ENCODE data around the gene KRTAP20-4. TPM values are rescaled to one million over a fixed set of nuclear protein-coding genes. Genes with fewer than 3 reads are reported as not detected.

The KRTAP20-4 gene
- total RNA-seq, 2 donors from 2014 or later = not detected

DNA sequence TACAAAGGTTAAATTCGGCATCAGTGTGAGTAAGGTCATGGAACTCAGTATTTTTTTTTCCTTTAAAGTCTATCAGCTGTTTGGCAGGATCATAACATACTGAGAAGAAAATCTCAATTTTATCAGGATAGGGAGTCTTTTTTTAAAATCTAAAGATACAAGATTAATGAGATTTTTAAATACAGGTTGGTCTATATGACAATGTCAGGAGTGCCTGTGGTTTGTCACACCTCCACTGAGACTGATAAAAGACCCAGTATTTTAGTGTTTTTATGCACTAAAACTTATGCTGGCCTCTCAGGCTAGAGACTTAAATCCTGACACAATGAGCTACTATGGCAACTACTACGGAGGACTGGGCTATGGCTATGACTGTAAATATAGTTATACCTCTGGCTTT, 22.1 kb downstream of the KRTAP20-4 start, which contains the start of gene KRTAP20-3:
KRTAP20-3 (plus strand) TSS at position 301 of the 400 bp plus-strand sequence.
- ATAC-seq (no peak), DNase-seq (no peak)
- intact Hi-C loops (cut with DNase I) = no loop called here

- intact Hi-C loops (cut with DNase I) = no loop called here
- ATAC-seq = no peak
- DNase-seq = no peak
Observed at GRCh38 chr21:30646904-30647414, 26.5 kb downstream of the KRTAP20-4 start.

GRCh38 chr21:30652891-30653290, 32.5 kb downstream of the KRTAP20-4 start:
- intact Hi-C loops (cut with DNase I) = no loop called here
- DNase-seq (no peak), ATAC-seq (no peak)

DNA sequence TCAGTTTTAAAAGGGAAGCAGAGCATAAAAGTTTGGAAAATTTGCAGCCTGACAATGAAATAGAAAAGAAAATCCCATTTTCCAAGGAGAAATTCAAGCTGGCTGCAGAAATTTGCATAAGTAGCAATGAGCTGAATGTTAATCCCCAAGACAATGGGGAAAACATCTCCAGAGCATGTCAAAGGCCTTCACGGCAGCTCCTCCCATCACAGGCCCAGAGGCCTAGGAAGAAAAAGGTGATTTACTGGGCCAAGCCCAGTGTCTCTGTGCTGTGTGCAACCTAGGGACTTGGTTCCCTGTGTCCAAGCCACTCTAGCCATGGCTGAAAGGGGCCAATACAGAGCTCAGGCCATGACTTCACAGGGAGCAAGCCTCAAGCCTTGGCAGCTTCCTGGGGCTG, 48.3 kb downstream of the KRTAP20-4 start:
- DNase-seq = no peak
- ATAC-seq = no peak
- intact Hi-C loops (cut with DNase I) = no loop called here

Other genes starting within 250 kb of the KRTAP20-4 start
- not detected for gene KRTAP13-2, start 248.4 kb upstream of the KRTAP20-4 start, total RNA-seq
- not detected for gene KRTAP13-1, start 224.6 kb upstream of the KRTAP20-4 start, total RNA-seq
- gene KRTAP13-3, start 194.7 kb upstream of the KRTAP20-4 start, total RNA-seq = not detected
- not detected for gene KRTAP13-4, start 190.4 kb upstream of the KRTAP20-4 start, total RNA-seq
- not detected for gene KRTAP15-1, start 180.4 kb upstream of the KRTAP20-4 start, total RNA-seq
- gene KRTAP19-1, start 140.3 kb upstream of the KRTAP20-4 start, total RNA-seq = not detected
- gene KRTAP19-2, start 133.2 kb upstream of the KRTAP20-4 start, total RNA-seq = not detected
- not detected for gene KRTAP19-3, start 128.6 kb upstream of the KRTAP20-4 start, total RNA-seq
- gene KRTAP19-4, start 123.5 kb upstream of the KRTAP20-4 start, total RNA-seq = not detected
- gene KRTAP19-5, start 118.5 kb upstream of the KRTAP20-4 start, total RNA-seq = not detected
- gene KRTAP19-6, start 78.8 kb upstream of the KRTAP20-4 start, total RNA-seq = not detected
- not detected for gene KRTAP19-7, start 59.3 kb upstream of the KRTAP20-4 start, total RNA-seq
- not detected for gene KRTAP22-2, start 30.2 kb upstream of the KRTAP20-4 start, total RNA-seq
- gene KRTAP6-3, start 28.2 kb upstream of the KRTAP20-4 start, total RNA-seq = not detected
- not detected for gene KRTAP6-2, start 21.7 kb upstream of the KRTAP20-4 start, total RNA-seq
- gene KRTAP22-1, start 19.5 kb upstream of the KRTAP20-4 start, total RNA-seq = not detected
- not detected for gene KRTAP6-1, start 6.7 kb upstream of the KRTAP20-4 start, total RNA-seq
- not detected for gene KRTAP20-1, start 4.2 kb upstream of the KRTAP20-4 start, total RNA-seq
- gene KRTAP20-2, start 14.6 kb downstream of the KRTAP20-4 start, total RNA-seq = not detected
- not detected for gene KRTAP20-3, start 22.2 kb downstream of the KRTAP20-4 start, total RNA-seq
- not detected for gene KRTAP21-3, start 98.2 kb downstream of the KRTAP20-4 start, total RNA-seq
- gene KRTAP21-2, start 126.6 kb downstream of the KRTAP20-4 start, total RNA-seq = not detected
- gene KRTAP21-1, start 134.8 kb downstream of the KRTAP20-4 start, total RNA-seq = not detected
- not detected for gene KRTAP8-1, start 192.6 kb downstream of the KRTAP20-4 start, total RNA-seq
- not detected for gene KRTAP7-1, start 209.1 kb downstream of the KRTAP20-4 start, total RNA-seq